ENCODE data around the gene DUSP10. TPM values are rescaled to one million over a fixed set of nuclear protein-coding genes. Genes with fewer than 3 reads are reported as not detected.

The DUSP10 gene
- 29.0 and 43.7 TPM in 2 replicates for total RNA-seq (2014; rRNA removed; shearing (Covaris generic))

DNA sequence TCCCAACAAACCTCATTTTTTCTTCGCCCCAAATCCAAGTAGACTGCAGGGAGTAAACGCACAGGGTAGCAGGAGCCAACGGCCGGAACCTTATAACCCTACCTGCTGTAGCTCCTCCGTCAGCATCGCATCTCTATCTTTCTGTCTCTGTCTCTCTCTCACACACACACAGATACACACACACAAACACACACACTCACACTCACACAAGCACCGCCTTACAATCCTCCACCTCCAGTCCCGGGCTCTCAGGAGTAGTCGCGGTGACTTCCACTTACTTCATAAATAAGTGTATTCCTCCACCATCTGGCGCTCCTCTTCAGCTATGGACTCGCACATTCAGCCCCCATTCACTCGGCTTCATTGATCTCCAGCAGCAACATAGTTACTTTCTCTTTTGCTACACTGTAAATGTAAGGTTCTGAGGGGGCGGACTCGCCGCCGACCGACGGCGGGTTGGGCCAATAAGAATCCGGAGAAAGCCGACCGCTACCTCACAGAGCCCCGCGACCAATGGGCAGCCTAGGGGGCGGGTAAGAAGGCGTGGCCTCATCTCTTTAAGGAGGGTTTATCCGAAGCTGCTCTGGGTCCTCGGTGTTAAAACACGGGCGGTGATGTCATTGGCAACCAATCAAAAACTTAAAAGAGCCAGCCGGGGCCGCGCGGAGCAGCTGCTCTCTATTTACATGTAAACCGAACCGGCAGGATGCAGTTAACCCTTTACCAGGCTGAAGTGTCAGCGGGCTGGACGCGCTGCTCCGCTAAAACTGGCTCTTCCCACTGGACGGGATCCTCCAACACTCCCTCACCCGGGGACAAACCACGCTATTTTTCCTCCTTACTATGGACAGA, at the start of gene DUSP10:
Gene DUSP10 (minus strand): TSS at position 387 of the 852 bp plus-strand sequence. CDS start 2,345 bp downstream, outside the sequence.
- DNase-seq (ENCODE audit: low spot score): peak; percentile 100

GRCh38 chr1:221788466-221788865, 46.6 kb upstream of the DUSP10 start:
- DNase-seq (ENCODE audit: low spot score): no peak

GRCh38 chr1:221786647-221787046, 44.8 kb upstream of the DUSP10 start:
- no peak for DNase-seq (ENCODE audit: low spot score)

DNA sequence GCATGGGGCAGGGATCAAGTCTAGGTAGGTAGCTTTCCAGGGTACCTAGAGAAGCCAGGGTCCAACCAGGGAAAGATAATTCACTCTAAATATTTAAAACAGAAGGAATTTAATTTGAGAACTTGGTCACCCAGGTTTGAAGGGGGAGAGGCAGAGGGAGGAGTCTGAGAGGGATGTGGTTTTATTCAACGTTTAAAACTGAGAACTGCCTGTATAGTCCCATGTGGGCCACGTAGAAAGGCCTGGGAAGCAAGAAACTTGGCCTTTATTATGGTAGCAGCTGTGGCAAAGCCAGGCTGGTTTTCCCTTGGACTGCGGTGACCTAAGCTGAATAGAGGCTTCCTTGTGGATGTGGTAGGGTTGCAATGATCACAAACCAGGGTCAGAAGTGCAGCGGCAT, 42.0 kb upstream of the DUSP10 start:
- no peak for DNase-seq (ENCODE audit: low spot score)

GRCh38 chr1:221783437-221783836, 41.5 kb upstream of the DUSP10 start:
- DNase-seq (ENCODE audit: low spot score): no peak

- no peak for DNase-seq (ENCODE audit: low spot score)
These were observed 41.1 kb upstream of the DUSP10 start for GRCh38 chr1:221782970-221783369.

- no peak for DNase-seq (ENCODE audit: low spot score)
These were observed 40.6 kb upstream of the DUSP10 start for GRCh38 chr1:221782477-221782876.

DNA sequence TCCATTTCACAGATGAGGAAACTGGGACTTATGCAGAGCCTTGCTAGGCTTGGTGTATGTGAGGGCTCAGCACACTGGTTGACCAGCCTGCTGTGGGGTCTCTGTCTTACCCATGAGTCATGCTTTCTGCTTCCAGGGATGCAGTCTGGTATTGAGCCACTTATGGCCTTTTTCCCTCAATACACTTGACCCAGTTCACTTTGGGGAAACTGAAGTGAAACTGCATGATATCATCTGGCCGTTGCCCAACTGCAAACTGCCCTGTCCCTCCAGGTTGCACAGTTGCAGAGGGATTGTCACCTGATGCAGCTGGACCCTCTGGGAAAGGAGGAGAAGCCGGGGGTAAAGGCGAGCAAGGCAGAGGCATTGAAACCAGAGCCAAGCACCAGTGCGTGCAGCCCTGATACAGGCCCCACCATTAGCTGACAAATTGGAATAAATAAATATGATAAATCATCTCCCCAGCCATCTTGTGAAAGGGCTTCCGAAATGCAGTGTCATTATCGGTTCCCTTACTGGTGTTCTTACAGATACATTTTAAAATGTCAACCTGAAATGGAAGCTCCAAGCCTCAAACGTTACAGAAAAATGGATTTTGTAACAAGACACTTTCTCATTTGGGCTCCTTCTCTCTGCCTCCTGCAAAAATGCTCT, 39.3 kb upstream of the DUSP10 start:
- no peak for DNase-seq (ENCODE audit: low spot score)

- no peak for DNase-seq (ENCODE audit: low spot score)
These were observed 38.3 kb upstream of the DUSP10 start for GRCh38 chr1:221780175-221780574.

DNA sequence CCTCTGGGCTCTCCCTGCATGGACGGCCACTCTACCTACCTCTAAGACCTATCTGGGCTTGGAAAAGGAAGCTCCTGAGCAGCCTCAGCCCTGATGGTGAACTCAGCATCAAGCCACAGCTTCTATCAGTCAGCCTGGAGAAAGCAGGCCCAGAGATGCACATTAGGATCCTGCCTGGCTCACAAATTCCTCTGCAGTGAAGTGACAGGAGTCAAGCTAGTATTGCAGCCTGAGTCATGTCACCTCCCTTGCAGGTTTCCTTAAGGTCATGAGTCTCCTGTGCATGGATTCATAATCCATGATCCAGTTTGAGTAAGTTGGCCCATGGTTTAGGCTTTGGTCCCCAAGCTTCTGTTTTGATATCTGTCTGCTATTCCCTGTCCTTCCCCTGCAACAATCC, 37.9 kb upstream of the DUSP10 start:
- no peak for DNase-seq (ENCODE audit: low spot score)

GRCh38 chr1:221778535-221779142, 36.8 kb upstream of the DUSP10 start:
- DNase-seq (ENCODE audit: low spot score): no peak

DNA sequence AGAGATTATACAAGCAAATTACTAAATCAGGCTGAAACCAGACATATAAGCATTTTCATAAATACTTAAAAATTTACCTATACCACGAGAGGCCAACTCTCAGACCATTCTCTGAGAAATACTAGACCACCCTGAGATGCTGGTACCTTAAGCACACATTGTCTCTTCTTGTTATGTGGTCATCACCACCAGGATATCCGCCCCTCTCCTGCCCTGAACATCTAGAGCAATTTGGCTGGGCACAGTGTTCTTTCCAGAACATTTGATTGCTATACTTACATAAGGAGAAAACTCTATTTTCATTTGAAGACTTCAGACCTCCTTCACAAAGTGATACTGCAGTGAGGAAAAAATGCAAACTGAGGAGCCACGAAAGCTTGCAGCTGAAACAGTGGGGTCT, 36.2 kb upstream of the DUSP10 start:
- no peak for DNase-seq (ENCODE audit: low spot score)

- DNase-seq (ENCODE audit: low spot score): no peak
These were observed 35.7 kb upstream of the DUSP10 start for GRCh38 chr1:221777431-221778072.

GRCh38 chr1:221776495-221777301, 34.8 kb upstream of the DUSP10 start:
- DNase-seq (ENCODE audit: low spot score): no peak

- DNase-seq (ENCODE audit: low spot score): no peak
These were observed 33.3 kb upstream of the DUSP10 start for GRCh38 chr1:221775206-221775605.

- no peak for DNase-seq (ENCODE audit: low spot score)
These were observed 32.4 kb upstream of the DUSP10 start for GRCh38 chr1:221774054-221774842.

GRCh38 chr1:221773383-221773782, 31.5 kb upstream of the DUSP10 start:
- no peak for DNase-seq (ENCODE audit: low spot score)

- DNase-seq (ENCODE audit: low spot score): no peak
These were observed 30.2 kb upstream of the DUSP10 start for GRCh38 chr1:221772117-221772516.

DNA sequence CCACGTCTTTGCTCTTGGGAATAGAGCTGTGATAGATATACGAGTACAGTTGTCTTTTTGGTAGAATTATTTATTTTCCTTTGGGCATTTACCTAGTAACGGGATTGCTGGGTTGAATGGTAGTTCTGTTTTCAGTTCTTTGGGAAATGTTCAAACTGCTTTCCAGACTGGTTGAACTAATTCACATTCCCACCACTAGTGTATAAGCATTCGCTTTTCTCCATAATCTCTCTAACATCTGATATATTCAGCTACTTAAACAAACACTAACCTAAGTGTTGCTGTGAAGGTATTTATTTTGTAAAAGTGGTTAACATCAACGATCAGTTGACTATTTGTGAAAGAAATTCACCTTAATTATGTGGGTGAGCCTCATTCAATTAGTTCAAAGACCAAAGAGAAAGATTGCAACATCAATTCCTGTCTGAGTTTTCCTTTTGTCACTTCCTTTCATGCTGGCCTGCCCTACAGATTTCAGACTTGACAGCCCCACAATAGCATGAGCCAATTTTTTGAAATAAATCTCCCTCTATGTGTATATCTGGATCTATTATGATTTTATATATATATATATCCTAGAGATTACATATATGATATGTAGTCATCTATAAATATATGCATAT, 26.7 kb upstream of the DUSP10 start:
- DNase-seq (ENCODE audit: low spot score): no peak

DNA sequence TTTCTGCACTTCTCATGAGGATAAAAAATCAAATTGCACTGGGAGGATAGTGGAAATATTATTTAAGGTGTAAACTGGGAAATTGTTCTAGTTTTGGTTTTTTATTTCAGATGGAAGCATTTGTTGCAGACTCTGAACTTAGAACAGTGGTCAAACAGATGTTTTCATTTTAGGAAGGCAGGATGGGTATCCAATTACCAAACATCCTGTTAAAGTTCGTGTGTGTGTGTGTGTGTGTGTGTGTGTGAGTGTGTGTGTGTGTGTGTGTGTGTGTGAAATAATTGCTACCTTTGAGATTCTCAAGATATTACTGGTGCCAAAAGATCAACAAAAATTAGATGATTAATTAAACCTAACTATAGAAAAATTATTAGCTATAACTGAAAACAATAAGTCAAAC, 24.3 kb upstream of the DUSP10 start:
- DNase-seq (ENCODE audit: low spot score): no peak

Data from A172 (cell line).